Panc1 (cell line): ENCODE results near the gene MRTFA. TPM values are rescaled to one million over a fixed set of nuclear protein-coding genes. Genes with fewer than 3 reads are reported as not detected.
"Not testable (repeated sequence)": the region's sequence is repeated elsewhere in the genome, so short reads cannot be mapped to it uniquely, and the experiment has no call there.

Experiments used
- ATAC-seq: fragments of 200-7000 bp; cut with Tn5 transposase; 2 replicates; pipeline ENCODE4 v1.9.1; 2020; ENCODE audit warnings: mild to moderate bottlenecking, moderate library complexity
- BruUV-seq: library from RNA; stranded (reverse); fragments of 400-500 nt; replicated peaks from 2 replicates; lab custom pipeline; 2021; lab: Mats Ljungman, UMichigan
- CTCF ChIA-PET: fragments of 300-600 bp; sonication (Branson Sonifier 250); formaldehyde crosslinking; loops from one replicate; lab custom pipeline; 2022; ENCODE audit warnings: antibody characterized with exemption; lab: Charles Lee
- POLR2A ChIA-PET: fragments of 300-600 bp; sonication (Branson Sonifier 250); formaldehyde crosslinking; loops from one replicate; lab custom pipeline; 2022; ENCODE audit warnings: antibody characterized with exemption; lab: Charles Lee
- DNase-seq: peaks from one replicate; pipeline ENCODE4 v3.0.0-alpha.2; 2010; ENCODE audit warnings: low read depth, low spot score
- H3K27ac ChIP-seq: 2 replicates; pipeline ENCODE4 v1.5.1; 2011; ENCODE audit warnings: mild to moderate bottlenecking, low read length, inconsistent platforms
- H3K27me3 ChIP-seq: fragments of 200-500 bp; sonication (Bioruptor generic); 2 replicates; pipeline ENCODE4 v1.6.0; 2014; ENCODE audit warnings: low read length, inconsistent platforms; ENCODE audit not compliant: control insufficient read depth, insufficient read depth
- H3K36me3 ChIP-seq: fragments of 200-500 bp; sonication (Bioruptor generic); 2 replicates; pipeline ENCODE4 v1.5.1; 2014; ENCODE audit warnings: inconsistent platforms, mild to moderate bottlenecking, low read length, moderate library complexity; ENCODE audit not compliant: control insufficient read depth, insufficient read depth
- H3K4me1 ChIP-seq: 2 replicates; pipeline ENCODE4 v1.5.1; 2011; ENCODE audit warnings: inconsistent platforms, mild to moderate bottlenecking, low read length, moderate library complexity; ENCODE audit not compliant: control insufficient read depth, insufficient read depth
- H3K4me3 ChIP-seq, 2 experiments: 2 replicates each; pipeline ENCODE4 v1.5.1; 2011 to 2012; ENCODE audit warnings: low read depth in 2 of 2, low read length in 2 of 2, mild to moderate bottlenecking in 2 of 2, inconsistent platforms in 1 of 2, moderate library complexity in 1 of 2
- H3K9me3 ChIP-seq: fragments of 200-500 bp; sonication (Bioruptor generic); 2 replicates; pipeline ENCODE4 v1.5.1; 2014; ENCODE audit warnings: low read depth, mild to moderate bottlenecking, inconsistent platforms, low read length, moderate library complexity; ENCODE audit not compliant: control insufficient read depth, insufficient read depth
- POLR2AphosphoS5 ChIP-seq: IDR thresholded peaks from 2 replicates; pipeline ENCODE4 v1.6.1; 2012; ENCODE audit warnings: mild to moderate bottlenecking, low read depth, low read length, moderate library complexity
- SIN3A ChIP-seq: IDR thresholded peaks from 2 replicates; pipeline ENCODE4 v1.6.1; 2012; ENCODE audit warnings: low read depth, mild to moderate bottlenecking, low read length, moderate library complexity, borderline replicate concordance; ENCODE audit not compliant: insufficient read depth
- TCF7L2 ChIP-seq: IDR thresholded peaks from 2 replicates; pipeline ENCODE4 v1.6.1; 2011; ENCODE audit warnings: mild to moderate bottlenecking, low read depth, low read length, inconsistent platforms
- in situ Hi-C: cut with HindIII; loops from 2 replicates; pipeline ENCODE4 v1.10.0; 2016; ENCODE audit warnings: low sequenced_read_pairs, low pct_unique_long_range_greater_than_20kb
- intact Hi-C: fragments of 100-400 bp; cut with micrococcal nuclease; formaldehyde crosslinking; loops from one replicate; pipeline ENCODE4 v1.10.0; 2022; ENCODE audit not compliant: unreplicated experiment
- total RNA-seq: library from RNA; stranded (reverse); gene quantifications from one replicate; pipeline ENCODE4 v1.2.1, GENCODE V29; 2021; ENCODE audit not compliant: unreplicated experiment
- TF ChIP-seq, protein P1 (sequence below): fragments of 450-650 bp; IDR thresholded peaks from 2 replicates; pipeline ENCODE4 v1.5.1; 2017; ENCODE audit warnings: mild to moderate bottlenecking
- TF ChIP-seq, protein P2 (sequence below), 2 experiments: IDR thresholded peaks; 2 replicates each; pipeline ENCODE4 v1.6.1; 2011 to 2012; ENCODE audit warnings: low read depth in 2 of 2, control low read depth in 1 of 2, low read length in 1 of 2, mild to moderate bottlenecking in 1 of 2, moderate library complexity in 1 of 2; ENCODE audit not compliant: insufficient read depth in 1 of 2

MRTFA gene
- total RNA-seq, 1 experiment from 2014 or later, result 62.1 TPM

DNA sequence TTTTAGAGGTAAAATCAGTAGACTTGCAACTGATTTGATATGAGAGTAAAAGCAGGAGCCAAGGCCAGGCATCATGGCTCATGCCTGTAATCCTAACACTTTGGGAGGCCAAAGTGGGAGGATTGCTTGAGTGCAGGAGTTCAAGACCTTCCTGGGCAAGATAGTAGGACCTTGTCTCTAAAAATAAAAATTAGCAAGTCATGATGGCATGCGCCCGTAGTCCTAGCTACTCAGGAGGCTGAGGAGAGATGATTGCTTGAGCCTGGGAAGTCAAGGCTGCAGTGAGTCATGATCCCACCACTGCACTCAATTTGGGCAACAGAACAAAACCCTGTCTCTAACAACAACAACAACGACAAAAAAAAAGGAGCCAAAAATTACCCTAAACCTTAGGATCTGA, 252.6 kb downstream of the MRTFA start:
- POLR2A ChIA-PET, result interaction anchor here (0.6 kb wide), 1 partner anchor 17 kb away, joined by 3 read pairs; no protein-coding TSS in a partner anchor
- H3K27ac ChIP-seq, result no peak overlapping the region

DNA sequence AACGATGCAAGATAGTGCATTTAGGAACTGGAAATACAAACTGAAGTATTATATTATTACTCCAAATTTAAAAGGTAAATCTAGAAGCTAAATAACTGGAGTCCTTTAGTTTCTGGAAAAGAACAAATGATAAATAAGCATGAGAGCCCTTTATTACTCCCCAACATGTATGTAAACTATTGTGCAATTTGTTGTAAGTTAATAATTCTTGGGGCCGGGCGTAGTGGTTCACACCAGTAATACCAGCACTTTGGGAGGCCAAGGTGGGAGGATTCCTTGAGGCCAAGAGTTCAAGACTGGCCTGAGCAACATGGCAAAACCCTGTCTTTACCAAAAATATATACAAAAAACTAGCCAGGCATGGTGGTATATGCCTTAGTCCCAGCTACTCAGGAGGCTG, 255.1 kb downstream of the MRTFA start:
- Histone ChIP-seq H3K27ac (no peak overlapping the region), H3K36me3 (no peaks in the 10 kb centered on the region), H3K4me3 (no peak overlapping the region), H3K27me3 (no peaks in the 10 kb centered on the region), H3K4me1 (no peaks in the 10 kb centered on the region), H3K9me3 (no peaks in the 10 kb centered on the region)
- intact Hi-C loops (no loop called here), in situ Hi-C loops (no loop called here)
- DNase-seq (no peak), ATAC-seq (no peak)
- ChIA-PET POLR2A (no interaction called here), CTCF (no interaction called here)
- BruUV-seq, result no TSS peak
- no peak for TF ChIP-seq POLR2AphosphoS5
- TF ChIP-seq TCF7L2, result no peak
- TF ChIP-seq SIN3A, result no peak
- TF ChIP-seq, protein P1, sequence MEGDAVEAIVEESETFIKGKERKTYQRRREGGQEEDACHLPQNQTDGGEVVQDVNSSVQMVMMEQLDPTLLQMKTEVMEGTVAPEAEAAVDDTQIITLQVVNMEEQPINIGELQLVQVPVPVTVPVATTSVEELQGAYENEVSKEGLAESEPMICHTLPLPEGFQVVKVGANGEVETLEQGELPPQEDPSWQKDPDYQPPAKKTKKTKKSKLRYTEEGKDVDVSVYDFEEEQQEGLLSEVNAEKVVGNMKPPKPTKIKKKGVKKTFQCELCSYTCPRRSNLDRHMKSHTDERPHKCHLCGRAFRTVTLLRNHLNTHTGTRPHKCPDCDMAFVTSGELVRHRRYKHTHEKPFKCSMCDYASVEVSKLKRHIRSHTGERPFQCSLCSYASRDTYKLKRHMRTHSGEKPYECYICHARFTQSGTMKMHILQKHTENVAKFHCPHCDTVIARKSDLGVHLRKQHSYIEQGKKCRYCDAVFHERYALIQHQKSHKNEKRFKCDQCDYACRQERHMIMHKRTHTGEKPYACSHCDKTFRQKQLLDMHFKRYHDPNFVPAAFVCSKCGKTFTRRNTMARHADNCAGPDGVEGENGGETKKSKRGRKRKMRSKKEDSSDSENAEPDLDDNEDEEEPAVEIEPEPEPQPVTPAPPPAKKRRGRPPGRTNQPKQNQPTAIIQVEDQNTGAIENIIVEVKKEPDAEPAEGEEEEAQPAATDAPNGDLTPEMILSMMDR, result no peak
- TF ChIP-seq, protein P2, sequence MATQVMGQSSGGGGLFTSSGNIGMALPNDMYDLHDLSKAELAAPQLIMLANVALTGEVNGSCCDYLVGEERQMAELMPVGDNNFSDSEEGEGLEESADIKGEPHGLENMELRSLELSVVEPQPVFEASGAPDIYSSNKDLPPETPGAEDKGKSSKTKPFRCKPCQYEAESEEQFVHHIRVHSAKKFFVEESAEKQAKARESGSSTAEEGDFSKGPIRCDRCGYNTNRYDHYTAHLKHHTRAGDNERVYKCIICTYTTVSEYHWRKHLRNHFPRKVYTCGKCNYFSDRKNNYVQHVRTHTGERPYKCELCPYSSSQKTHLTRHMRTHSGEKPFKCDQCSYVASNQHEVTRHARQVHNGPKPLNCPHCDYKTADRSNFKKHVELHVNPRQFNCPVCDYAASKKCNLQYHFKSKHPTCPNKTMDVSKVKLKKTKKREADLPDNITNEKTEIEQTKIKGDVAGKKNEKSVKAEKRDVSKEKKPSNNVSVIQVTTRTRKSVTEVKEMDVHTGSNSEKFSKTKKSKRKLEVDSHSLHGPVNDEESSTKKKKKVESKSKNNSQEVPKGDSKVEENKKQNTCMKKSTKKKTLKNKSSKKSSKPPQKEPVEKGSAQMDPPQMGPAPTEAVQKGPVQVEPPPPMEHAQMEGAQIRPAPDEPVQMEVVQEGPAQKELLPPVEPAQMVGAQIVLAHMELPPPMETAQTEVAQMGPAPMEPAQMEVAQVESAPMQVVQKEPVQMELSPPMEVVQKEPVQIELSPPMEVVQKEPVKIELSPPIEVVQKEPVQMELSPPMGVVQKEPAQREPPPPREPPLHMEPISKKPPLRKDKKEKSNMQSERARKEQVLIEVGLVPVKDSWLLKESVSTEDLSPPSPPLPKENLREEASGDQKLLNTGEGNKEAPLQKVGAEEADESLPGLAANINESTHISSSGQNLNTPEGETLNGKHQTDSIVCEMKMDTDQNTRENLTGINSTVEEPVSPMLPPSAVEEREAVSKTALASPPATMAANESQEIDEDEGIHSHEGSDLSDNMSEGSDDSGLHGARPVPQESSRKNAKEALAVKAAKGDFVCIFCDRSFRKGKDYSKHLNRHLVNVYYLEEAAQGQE (IDR thresholded peaks at IDR 0.05; ENCODE audit: insufficient read depth in 1 of 2, low read depth in 2 of 2, low read length in 1 of 2), result no peak

More for the DNA sequence above, 252.6 kb downstream of the MRTFA start:
- DNase-seq (no peak), ATAC-seq (no peak)
- H3K36me3 ChIP-seq, result no peaks in the 10 kb centered on the region
- no peak overlapping the region for H3K4me3 ChIP-seq
- intact Hi-C loops, result no loop called here
- BruUV-seq, result no TSS peak
- in situ Hi-C loops, result no loop called here
- CTCF ChIA-PET, result interaction anchor here (0.7 kb wide), 1 partner anchor 17 kb away, joined by 3 read pairs; no protein-coding TSS in a partner anchor
- TF ChIP-seq POLR2AphosphoS5, result no peak
- TF ChIP-seq, protein P1, result no peak
- TF ChIP-seq TCF7L2, result no peak
- TF ChIP-seq, protein P2 (IDR thresholded peaks at IDR 0.05; ENCODE audit: insufficient read depth in 1 of 2, low read depth in 2 of 2, low read length in 1 of 2), result no peak
- no peak for TF ChIP-seq SIN3A
- H3K27me3 ChIP-seq, result no peaks in the 10 kb centered on the region
- no peaks in the 10 kb centered on the region for H3K9me3 ChIP-seq
- no peaks in the 10 kb centered on the region for H3K4me1 ChIP-seq

DNA sequence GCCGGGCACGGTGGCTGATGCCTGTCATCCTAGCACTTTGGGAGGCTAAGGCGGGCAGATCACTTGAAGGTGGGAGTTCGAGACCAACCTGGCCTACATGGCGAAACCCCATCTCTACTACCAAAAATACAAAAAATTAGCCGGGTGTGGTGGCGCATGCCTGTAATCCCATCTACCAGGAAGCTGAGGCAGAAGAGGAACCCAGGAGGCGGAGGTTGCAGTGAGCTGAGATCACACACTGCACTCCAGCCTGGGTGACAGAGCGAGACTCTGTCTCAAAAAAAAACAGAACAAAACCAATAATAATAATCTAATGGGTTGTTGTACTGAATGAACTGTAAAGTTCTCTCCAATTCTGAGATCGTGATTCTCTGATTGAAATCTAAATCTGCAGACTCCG, 258.1 kb downstream of the MRTFA start:
- ATAC-seq, H3K4me1 ChIP-seq, H3K36me3 ChIP-seq, H3K9me3 ChIP-seq, DNase-seq, intact Hi-C loops, H3K27me3 ChIP-seq, CTCF ChIA-PET, H3K27ac ChIP-seq, H3K4me3 ChIP-seq, BruUV-seq, in situ Hi-C loops: not testable (repeated sequence)
- POLR2A ChIA-PET, result interaction anchor here (0.6 kb wide), 1 partner anchor 10 kb away, joined by 3 read pairs; no protein-coding TSS in a partner anchor
